Nephron (organoid): ENCODE results near the gene FAM181A.

Experiments
- H3K27ac Mint-ChIP-seq, 3 experiments: 2 replicates each; pipeline ENCODE4 v1.8.0; 2020; ENCODE audit warnings: mixed read lengths in 3 of 3, mild to moderate bottlenecking in 2 of 3, moderate library complexity in 1 of 3
- H3K27me3 Mint-ChIP-seq: 2 replicates; pipeline ENCODE4 v1.8.0; 2021; ENCODE audit warnings: low read depth, mild to moderate bottlenecking, moderate library complexity, mixed read lengths
- H3K36me3 Mint-ChIP-seq: 2 replicates; pipeline ENCODE4 v1.8.0; 2020; ENCODE audit warnings: low read depth, mixed read lengths
- H3K4me1 Mint-ChIP-seq: 2 replicates; pipeline ENCODE4 v1.8.0; 2020; ENCODE audit warnings: mixed read lengths
- H3K4me3 Mint-ChIP-seq, 3 experiments: 2 replicates each; pipeline ENCODE4 v1.8.0; 2020; ENCODE audit warnings: mild to moderate bottlenecking in 3 of 3, mixed read lengths in 3 of 3, moderate library complexity in 2 of 3
- H3K9me3 Mint-ChIP-seq: 2 replicates; pipeline ENCODE4 v1.8.0; 2020; ENCODE audit warnings: mixed read lengths
- CTCF ChIP-seq, 3 experiments: fragments of 200-600 bp; sonication (generic); IDR thresholded peaks; one replicate each; pipeline ENCODE4 v1.5.0; 2021; ENCODE audit warnings: antibody characterized with exemption in 3 of 3; ENCODE audit not compliant: unreplicated experiment in 3 of 3

FAM181A gene

GRCh38 chr14:93944348-93945069, 17.4 kb downstream of the FAM181A start:
- Mint-ChIP-seq H3K4me1 (peaks cover 34% of the 10 kb centered on the region), H3K4me3 (peak overlapping the region in 1 of 3 experiments; percentile 15), H3K27ac (peak overlapping the region in 2 of 3 experiments; percentile 20 to 60), H3K27me3 (peaks cover 36% of the 10 kb centered on the region), H3K9me3 (no peaks in the 10 kb centered on the region), H3K36me3 (no peaks in the 10 kb centered on the region)
- no peak for TF ChIP-seq CTCF (IDR thresholded peaks at IDR 0.05; ENCODE audit: unreplicated experiment in 3 of 3)

GRCh38 chr14:93945070-93945399, 17.9 kb downstream of the FAM181A start:
- H3K36me3 Mint-ChIP-seq: no peaks in the 10 kb centered on the region
- H3K4me3 Mint-ChIP-seq: no peak overlapping the region
- peaks cover 33% of the 10 kb centered on the region for H3K27me3 Mint-ChIP-seq
- no peaks in the 10 kb centered on the region for H3K9me3 Mint-ChIP-seq
- H3K4me1 Mint-ChIP-seq: peaks cover 34% of the 10 kb centered on the region
- no peak for TF ChIP-seq CTCF (IDR thresholded peaks at IDR 0.05; ENCODE audit: unreplicated experiment in 3 of 3)
- H3K27ac Mint-ChIP-seq: no peak overlapping the region

- no peak overlapping the region for H3K4me3 Mint-ChIP-seq
- H3K36me3 Mint-ChIP-seq: no peaks in the 10 kb centered on the region
- H3K9me3 Mint-ChIP-seq: no peaks in the 10 kb centered on the region
- no peak for TF ChIP-seq CTCF (IDR thresholded peaks at IDR 0.05; ENCODE audit: unreplicated experiment in 3 of 3)
- H3K27me3 Mint-ChIP-seq: peaks cover 25% of the 10 kb centered on the region
- H3K27ac Mint-ChIP-seq: no peak overlapping the region
- H3K4me1 Mint-ChIP-seq: peaks cover 34% of the 10 kb centered on the region
Measured at GRCh38 chr14:93946104-93946503, 19.0 kb downstream of the FAM181A start.

GRCh38 chr14:93946541-93947090, 19.5 kb downstream of the FAM181A start:
- Mint-ChIP-seq H3K27ac (no peak overlapping the region), H3K4me3 (no peak overlapping the region), H3K27me3 (peaks cover 20% of the 10 kb centered on the region), H3K9me3 (no peaks in the 10 kb centered on the region), H3K4me1 (peaks cover 29% of the 10 kb centered on the region), H3K36me3 (no peaks in the 10 kb centered on the region)
- no peak for TF ChIP-seq CTCF (IDR thresholded peaks at IDR 0.05; ENCODE audit: unreplicated experiment in 3 of 3)

GRCh38 chr14:93947282-93947681, 20.1 kb downstream of the FAM181A start:
- H3K9me3 Mint-ChIP-seq: no peaks in the 10 kb centered on the region
- H3K36me3 Mint-ChIP-seq: no peaks in the 10 kb centered on the region
- peaks cover 23% of the 10 kb centered on the region for H3K27me3 Mint-ChIP-seq
- no peak for TF ChIP-seq CTCF (IDR thresholded peaks at IDR 0.05; ENCODE audit: unreplicated experiment in 3 of 3)
- no peak overlapping the region for H3K4me3 Mint-ChIP-seq
- H3K4me1 Mint-ChIP-seq: peaks cover 22% of the 10 kb centered on the region
- H3K27ac Mint-ChIP-seq: no peak overlapping the region
